Superior temporal gyrus (tissue), 1 donor: ENCODE data around the gene RBM15B.

Source experiments
- DNase-seq: peaks from one replicate; pipeline ENCODE4 v3.0.0-alpha.2; 2016; ENCODE audit errors: extremely low spot score

The RBM15B gene

GRCh38 chr3:51391566-51392354, 675 bp downstream of the RBM15B start:
- no peak for DNase-seq

- no peak for DNase-seq
Measured at GRCh38 chr3:51392355-51393133, 1.5 kb downstream of the RBM15B start.

GRCh38 chr3:51393134-51393495, 2.0 kb downstream of the RBM15B start:
- DNase-seq, result no peak

GRCh38 chr3:51393564-51393963, 2.5 kb downstream of the RBM15B start:
- DNase-seq, result no peak

GRCh38 chr3:51394541-51394940, 3.5 kb downstream of the RBM15B start:
- no peak for DNase-seq

- no peak for DNase-seq
Measured at GRCh38 chr3:51395493-51396213, 4.6 kb downstream of the RBM15B start.

GRCh38 chr3:51396401-51396800, 5.3 kb downstream of the RBM15B start:
- no peak for DNase-seq

- DNase-seq, result no peak
Measured at GRCh38 chr3:51397392-51397791, 6.3 kb downstream of the RBM15B start.

GRCh38 chr3:51398595-51399310, 7.7 kb downstream of the RBM15B start:
- DNase-seq, result no peak

GRCh38 chr3:51400166-51400565, 9.1 kb downstream of the RBM15B start:
- DNase-seq, result no peak

GRCh38 chr3:51401735-51402134, 10.7 kb downstream of the RBM15B start:
- DNase-seq, result no peak

GRCh38 chr3:51403675-51404074, 12.6 kb downstream of the RBM15B start:
- DNase-seq, result no peak

GRCh38 chr3:51408021-51408420, 16.9 kb downstream of the RBM15B start:
- DNase-seq, result no peak

GRCh38 chr3:51408813-51409212, 17.7 kb downstream of the RBM15B start:
- no peak for DNase-seq

- DNase-seq, result no peak
Measured at GRCh38 chr3:51422211-51422610, 31.1 kb downstream of the RBM15B start.

GRCh38 chr3:51426921-51427320, 35.8 kb downstream of the RBM15B start:
- no peak for DNase-seq

GRCh38 chr3:51429138-51429537, 38.1 kb downstream of the RBM15B start:
- DNase-seq, result no peak

GRCh38 chr3:51434110-51434509, 43.0 kb downstream of the RBM15B start:
- DNase-seq, result no peak

- DNase-seq, result peak; percentile 57
Measured at GRCh38 chr3:51434746-51435327, 43.8 kb downstream of the RBM15B start.

- DNase-seq, result no peak
Measured at GRCh38 chr3:51436998-51437639, 46.0 kb downstream of the RBM15B start.
